Mesothelial cell of epicardium (in vitro differentiated cells): Measurements from ENCODE around the gene DOCK4. TPM values are rescaled to one million over a fixed set of nuclear protein-coding genes. Genes with fewer than 3 reads are reported as not detected.
A peak's percentile ranks its signal among the peaks of the same experiment; 100 is the strongest.

Experiments
- DNase-seq, 2 experiments: peaks; one replicate each; pipeline ENCODE4 v3.0.0; 2021; ENCODE audit warnings: low spot score in 2 of 2; ENCODE audit not compliant: unreplicated experiment in 2 of 2
- H3K27ac Mint-ChIP-seq: 2 replicates; pipeline ENCODE4 v1.8.0; 2021; ENCODE audit warnings: mixed read lengths
- H3K27me3 Mint-ChIP-seq: 2 replicates; pipeline ENCODE4 v1.8.0; 2021; ENCODE audit warnings: low read depth, mixed read lengths
- H3K36me3 Mint-ChIP-seq: 2 replicates; pipeline ENCODE4 v1.8.0; 2021; ENCODE audit warnings: mixed read lengths
- H3K4me1 Mint-ChIP-seq: 2 replicates; pipeline ENCODE4 v1.8.0; 2021; ENCODE audit warnings: mixed read lengths
- H3K4me3 Mint-ChIP-seq: 2 replicates; pipeline ENCODE4 v1.8.0; 2021; ENCODE audit warnings: mild to moderate bottlenecking, moderate library complexity, mixed read lengths
- H3K9me3 Mint-ChIP-seq: 2 replicates; pipeline ENCODE4 v1.8.0; 2021; ENCODE audit warnings: mixed read lengths
- total RNA-seq: library from RNA; stranded (reverse); gene quantifications from 3 replicates; pipeline ENCODE4 v1.2.1, GENCODE V29; 2021
- TF ChIP-seq, protein P1 (sequence below): fragments of 200-600 bp; sonication (generic); IDR thresholded peaks from one replicate; pipeline ENCODE4 v1.5.0; 2021; ENCODE audit warnings: antibody characterized with exemption; ENCODE audit not compliant: unreplicated experiment

DOCK4 gene
- total RNA-seq, 1 donor from 2014 or later: 27.7 TPM

DNA sequence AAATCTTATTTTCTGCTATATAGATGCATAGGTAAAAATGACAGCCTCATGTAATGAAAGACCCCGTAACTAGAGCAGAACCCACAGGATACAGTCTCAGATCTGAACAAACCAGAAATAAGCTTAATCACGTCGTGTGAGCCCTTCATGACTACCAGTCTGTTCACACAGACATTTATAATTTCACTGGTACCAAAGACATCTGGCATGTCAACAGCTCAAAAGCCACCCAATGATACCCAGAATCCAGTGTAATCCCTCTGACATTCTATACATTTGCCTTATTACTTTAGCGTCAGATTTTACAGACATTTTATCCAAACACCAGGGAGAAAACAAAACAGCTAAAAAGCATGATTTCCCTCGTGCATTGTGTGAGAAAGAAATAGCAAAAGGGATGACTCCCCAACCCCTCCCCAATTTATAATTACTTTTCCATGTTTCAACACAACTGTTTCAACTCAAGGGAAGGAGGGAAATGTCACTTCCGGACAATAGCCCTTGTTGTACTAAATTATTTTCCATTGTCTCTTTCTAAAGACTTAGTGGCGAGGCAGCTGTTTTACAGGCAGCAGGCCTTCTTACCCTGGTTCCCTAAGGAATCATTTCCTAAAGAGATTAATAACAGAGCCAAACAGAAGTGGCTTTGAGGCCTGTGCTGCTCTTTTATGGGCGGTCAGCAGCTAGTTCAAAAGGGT, 33.2 kb downstream of the DOCK4 start:
- no peak for DNase-seq
- Mint-ChIP-seq H3K4me3 (no peak overlapping the region), H3K36me3 (peaks cover 2% of the 10 kb centered on the region), H3K4me1 (peaks cover 10% of the 10 kb centered on the region), H3K27ac (no peak overlapping the region), H3K9me3 (no peaks in the 10 kb centered on the region), H3K27me3 (peaks cover 2% of the 10 kb centered on the region)
- TF ChIP-seq, protein P1, sequence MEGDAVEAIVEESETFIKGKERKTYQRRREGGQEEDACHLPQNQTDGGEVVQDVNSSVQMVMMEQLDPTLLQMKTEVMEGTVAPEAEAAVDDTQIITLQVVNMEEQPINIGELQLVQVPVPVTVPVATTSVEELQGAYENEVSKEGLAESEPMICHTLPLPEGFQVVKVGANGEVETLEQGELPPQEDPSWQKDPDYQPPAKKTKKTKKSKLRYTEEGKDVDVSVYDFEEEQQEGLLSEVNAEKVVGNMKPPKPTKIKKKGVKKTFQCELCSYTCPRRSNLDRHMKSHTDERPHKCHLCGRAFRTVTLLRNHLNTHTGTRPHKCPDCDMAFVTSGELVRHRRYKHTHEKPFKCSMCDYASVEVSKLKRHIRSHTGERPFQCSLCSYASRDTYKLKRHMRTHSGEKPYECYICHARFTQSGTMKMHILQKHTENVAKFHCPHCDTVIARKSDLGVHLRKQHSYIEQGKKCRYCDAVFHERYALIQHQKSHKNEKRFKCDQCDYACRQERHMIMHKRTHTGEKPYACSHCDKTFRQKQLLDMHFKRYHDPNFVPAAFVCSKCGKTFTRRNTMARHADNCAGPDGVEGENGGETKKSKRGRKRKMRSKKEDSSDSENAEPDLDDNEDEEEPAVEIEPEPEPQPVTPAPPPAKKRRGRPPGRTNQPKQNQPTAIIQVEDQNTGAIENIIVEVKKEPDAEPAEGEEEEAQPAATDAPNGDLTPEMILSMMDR: no peak

- Mint-ChIP-seq H3K4me3 (no peak overlapping the region), H3K36me3 (peaks cover 2% of the 10 kb centered on the region), H3K9me3 (no peaks in the 10 kb centered on the region), H3K4me1 (peaks cover 10% of the 10 kb centered on the region), H3K27me3 (no peaks in the 10 kb centered on the region), H3K27ac (no peak overlapping the region)
- DNase-seq: no peak
- TF ChIP-seq, protein P1: no peak
Observed at GRCh38 chr7:112171673-112172072, 34.5 kb downstream of the DOCK4 start.

- DNase-seq: no peak
- Mint-ChIP-seq H3K4me1 (peaks cover 8% of the 10 kb centered on the region), H3K9me3 (no peaks in the 10 kb centered on the region), H3K4me3 (no peak overlapping the region), H3K27me3 (no peaks in the 10 kb centered on the region), H3K27ac (no peak overlapping the region), H3K36me3 (peaks cover 2% of the 10 kb centered on the region)
- TF ChIP-seq, protein P1: no peak
Observed at GRCh38 chr7:112168915-112169314, 37.3 kb downstream of the DOCK4 start.

DNA sequence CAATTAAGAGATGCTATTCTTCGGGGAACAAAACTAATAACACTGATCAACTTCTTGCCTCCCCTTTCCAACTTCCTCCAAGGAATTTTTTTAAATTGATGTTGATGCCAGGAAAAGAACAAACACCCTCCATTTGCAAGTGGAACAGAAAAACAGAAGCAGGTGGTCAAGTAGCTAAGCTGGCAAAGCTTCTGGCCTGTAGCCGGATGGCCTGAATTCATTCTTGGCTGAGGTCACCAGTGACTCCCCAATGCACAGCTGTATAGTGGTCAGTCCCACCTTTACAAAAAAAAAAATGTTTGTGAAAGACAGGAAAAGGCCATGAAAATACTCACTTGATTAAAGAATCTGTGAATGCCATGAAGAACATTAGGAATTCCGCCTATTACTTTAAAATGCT, 39.1 kb downstream of the DOCK4 start:
- Mint-ChIP-seq H3K4me1 (peaks cover 16% of the 10 kb centered on the region), H3K4me3 (no peak overlapping the region), H3K27me3 (no peaks in the 10 kb centered on the region), H3K27ac (no peak overlapping the region), H3K9me3 (no peaks in the 10 kb centered on the region), H3K36me3 (peaks cover 2% of the 10 kb centered on the region)
- TF ChIP-seq, protein P1: no peak
- DNase-seq: no peak

GRCh38 chr7:112162784-112163506, 43.3 kb downstream of the DOCK4 start:
- Mint-ChIP-seq H3K36me3 (no peaks in the 10 kb centered on the region), H3K4me1 (peaks cover 48% of the 10 kb centered on the region), H3K27ac (peak overlapping the region; percentile 71), H3K4me3 (no peak overlapping the region), H3K27me3 (no peaks in the 10 kb centered on the region), H3K9me3 (no peaks in the 10 kb centered on the region)
- no peak for DNase-seq
- TF ChIP-seq, protein P1: no peak
